GM10266 (cell line): Measurements from ENCODE around the gene TCEANC2.

ENCODE experiments used
- DNase-seq: peaks from one replicate; pipeline ENCODE4 v3.0.0; 2012; ENCODE audit errors: extremely low spot score
- TF ChIP-seq, protein P1 (sequence below): IDR thresholded peaks from 2 replicates; pipeline ENCODE4 v1.5.1; 2012; ENCODE audit warnings: mild to moderate bottlenecking, low read depth; ENCODE audit not compliant: control insufficient read depth, insufficient read depth; ENCODE audit errors: missing control alignments

Gene TCEANC2

DNA sequence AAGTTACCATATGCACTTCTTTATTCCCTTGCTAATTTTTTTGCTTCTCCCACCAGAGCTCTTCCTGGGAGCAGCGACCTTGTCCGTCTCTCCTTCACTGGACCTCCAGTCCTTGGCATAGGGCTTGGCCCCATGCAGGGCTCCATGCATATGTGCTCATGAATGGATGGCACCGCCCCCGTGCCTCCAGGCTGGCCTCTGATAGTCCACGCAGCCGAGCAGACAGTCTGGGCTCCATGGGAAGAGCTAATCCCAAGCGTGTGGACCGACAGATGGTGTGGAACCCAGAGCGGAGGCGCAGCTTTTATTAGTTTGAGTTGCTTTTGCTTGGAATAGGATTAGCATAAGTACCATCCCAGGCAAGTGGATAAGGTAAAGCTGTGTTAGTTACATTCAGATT lies 57.6 kb downstream of the TCEANC2 start:
- no peak for DNase-seq
- TF ChIP-seq, protein P1, sequence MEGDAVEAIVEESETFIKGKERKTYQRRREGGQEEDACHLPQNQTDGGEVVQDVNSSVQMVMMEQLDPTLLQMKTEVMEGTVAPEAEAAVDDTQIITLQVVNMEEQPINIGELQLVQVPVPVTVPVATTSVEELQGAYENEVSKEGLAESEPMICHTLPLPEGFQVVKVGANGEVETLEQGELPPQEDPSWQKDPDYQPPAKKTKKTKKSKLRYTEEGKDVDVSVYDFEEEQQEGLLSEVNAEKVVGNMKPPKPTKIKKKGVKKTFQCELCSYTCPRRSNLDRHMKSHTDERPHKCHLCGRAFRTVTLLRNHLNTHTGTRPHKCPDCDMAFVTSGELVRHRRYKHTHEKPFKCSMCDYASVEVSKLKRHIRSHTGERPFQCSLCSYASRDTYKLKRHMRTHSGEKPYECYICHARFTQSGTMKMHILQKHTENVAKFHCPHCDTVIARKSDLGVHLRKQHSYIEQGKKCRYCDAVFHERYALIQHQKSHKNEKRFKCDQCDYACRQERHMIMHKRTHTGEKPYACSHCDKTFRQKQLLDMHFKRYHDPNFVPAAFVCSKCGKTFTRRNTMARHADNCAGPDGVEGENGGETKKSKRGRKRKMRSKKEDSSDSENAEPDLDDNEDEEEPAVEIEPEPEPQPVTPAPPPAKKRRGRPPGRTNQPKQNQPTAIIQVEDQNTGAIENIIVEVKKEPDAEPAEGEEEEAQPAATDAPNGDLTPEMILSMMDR = no peak

DNA sequence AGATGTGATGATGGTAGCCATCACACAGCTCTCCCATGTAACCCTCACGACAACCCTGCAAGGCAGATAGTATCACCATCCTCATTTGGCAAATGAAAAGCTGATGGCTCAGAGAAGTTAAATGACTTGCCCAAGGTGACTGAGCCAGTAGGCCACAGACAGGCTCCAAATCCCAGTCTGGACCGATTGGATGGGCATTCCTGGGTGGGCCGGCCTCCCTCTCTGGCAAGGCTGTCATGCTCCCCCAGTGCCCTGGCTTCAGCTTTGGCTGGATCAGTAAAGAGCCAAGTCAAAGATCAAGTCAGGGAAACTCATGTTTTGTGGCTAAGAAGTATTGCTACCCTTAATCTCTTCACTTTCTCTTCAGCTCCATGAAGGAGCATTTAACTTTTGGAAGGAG lies 58.2 kb downstream of the TCEANC2 start:
- TF ChIP-seq, protein P1 = no peak
- no peak for DNase-seq

DNA sequence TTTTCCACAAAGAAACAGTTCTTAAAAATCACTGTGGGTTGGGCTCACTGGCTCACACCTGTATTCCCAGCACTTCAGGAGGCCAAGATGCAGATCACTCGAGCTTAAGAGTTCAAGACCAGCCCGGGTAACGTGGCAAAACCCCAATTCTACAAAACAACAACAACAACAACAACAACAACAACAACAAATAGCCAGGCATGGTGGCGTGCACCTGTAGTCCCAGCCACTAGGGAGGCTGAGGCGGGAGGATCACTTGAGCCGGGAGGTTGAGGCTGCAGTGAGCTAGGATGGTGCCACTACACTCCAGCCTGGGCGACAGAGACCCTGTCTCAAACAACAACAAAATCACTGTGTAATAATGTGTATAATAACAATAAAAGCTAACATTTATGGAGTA lies 58.6 kb downstream of the TCEANC2 start:
- no peak for DNase-seq
- TF ChIP-seq, protein P1 = no peak

DNA sequence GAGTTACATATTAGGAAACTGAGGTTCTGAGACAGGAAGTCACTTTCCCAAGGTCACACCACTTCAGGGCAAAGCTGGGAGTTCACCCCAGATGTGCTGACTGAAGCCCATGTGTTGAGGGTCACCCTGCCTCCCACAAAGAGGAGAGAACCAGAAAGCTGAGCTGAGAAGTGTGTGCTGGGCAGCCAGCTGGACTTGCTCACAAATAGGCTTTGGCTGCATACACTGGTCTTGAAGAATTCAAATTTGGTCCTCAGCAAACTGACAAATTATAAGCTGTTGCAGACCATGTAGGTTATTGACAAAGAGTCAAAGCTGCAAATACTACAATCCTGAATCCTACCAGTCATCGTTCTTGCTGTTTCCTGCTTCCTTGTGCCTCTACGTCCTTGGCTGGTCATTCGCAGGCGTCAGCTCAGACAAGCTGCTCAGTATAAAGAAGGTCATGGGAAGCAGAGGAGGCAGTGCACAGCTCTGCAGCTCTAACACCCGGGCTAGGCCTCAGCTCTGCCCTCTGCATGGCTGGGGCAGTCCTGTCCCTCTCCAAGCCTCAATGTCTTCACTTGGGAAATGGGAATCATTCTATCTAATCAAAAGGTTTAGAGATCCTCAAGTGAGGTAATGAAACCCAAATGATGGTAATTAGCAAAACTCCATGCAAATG lies 59.4 kb downstream of the TCEANC2 start:
- DNase-seq = no peak
- TF ChIP-seq, protein P1 = no peak

DNA sequence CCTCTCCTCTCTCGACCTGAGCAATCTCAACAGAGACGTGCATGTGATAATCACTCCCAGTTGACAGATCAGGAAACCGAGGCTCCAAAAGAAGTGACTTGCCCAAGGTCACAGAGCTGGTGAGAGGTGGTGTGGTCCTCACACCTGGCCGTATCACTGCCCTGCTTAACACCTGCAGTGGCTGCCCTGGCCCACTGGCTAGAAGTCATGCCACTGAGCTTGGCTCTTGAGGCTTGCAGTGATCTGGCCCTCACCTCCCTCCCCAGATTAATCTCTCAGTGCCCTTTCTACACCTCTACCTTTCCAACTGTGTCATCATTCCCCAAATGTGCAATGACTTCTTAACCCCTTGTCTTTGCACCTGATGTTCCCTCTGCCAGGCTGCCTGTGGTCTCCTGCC lies 60.6 kb downstream of the TCEANC2 start:
- TF ChIP-seq, protein P1 = no peak
- DNase-seq = no peak

DNA sequence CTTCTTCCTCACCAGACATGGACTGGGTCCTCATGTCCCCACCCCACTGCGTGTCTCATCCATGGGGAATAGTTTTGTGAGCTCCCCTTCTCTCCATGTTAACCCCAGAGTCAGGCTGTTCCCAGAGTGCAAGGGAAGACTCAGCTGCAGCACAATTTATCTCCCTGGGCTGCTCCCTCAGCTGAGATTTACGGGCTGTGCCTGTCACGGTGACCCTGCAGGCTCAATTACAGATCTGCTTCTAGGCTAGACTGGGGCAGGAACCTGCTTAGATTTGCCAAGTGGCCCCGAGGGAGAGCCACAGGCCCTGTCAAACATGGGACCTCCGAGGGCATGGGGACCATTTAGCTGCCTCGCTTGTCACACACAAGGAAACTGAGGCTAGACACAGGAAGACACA lies 61.5 kb downstream of the TCEANC2 start:
- TF ChIP-seq, protein P1 = no peak
- no peak for DNase-seq

DNA sequence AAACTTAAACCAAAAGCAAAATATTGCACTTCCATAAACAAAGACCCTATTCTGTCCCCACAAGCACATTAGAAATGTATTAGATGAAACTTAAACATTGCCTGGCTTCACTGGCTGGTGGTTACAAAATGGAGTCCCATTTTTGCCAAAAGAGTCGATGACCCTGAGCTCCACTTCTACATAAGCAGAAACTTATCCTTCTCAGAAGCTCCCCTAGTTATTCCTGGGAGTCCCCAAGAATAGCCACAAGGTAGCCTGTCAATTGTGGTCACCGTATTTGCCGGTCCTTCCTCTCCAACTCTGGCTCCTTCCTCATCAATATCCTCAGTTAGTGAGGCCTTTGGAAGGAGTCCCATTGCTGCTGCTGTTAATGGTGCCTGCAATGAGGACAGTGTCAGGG lies 62.1 kb downstream of the TCEANC2 start:
- no peak for DNase-seq
- TF ChIP-seq, protein P1 = no peak
